Liver (tissue), 3 donors: ENCODE measurements around the gene KIF4B.

Source experiments
- ATF3 ChIP-seq: IDR thresholded peaks from 2 replicates; pipeline ENCODE4 v1.6.1; 2016; ENCODE audit warnings: antibody characterized with exemption
- CTCF ChIP-seq: fragments of 150-350 bp; IDR thresholded peaks from 2 replicates; pipeline ENCODE4 v1.5.1; 2017; ENCODE audit warnings: improper control_type of control experiment, low read depth, low read length; ENCODE audit not compliant: missing input control
- EGR1 ChIP-seq, 2 donors: IDR thresholded peaks; 2 replicates each; pipeline ENCODE4 v1.6.1; 2016 to 2018; ENCODE audit warnings: antibody characterized with exemption in 2 of 2, low read depth in 2 of 2
- JUND ChIP-seq, 2 donors: IDR thresholded peaks; 2 replicates each; pipeline ENCODE4 v1.6.1; 2016; ENCODE audit warnings: antibody characterized with exemption in 2 of 2
- MAX ChIP-seq: IDR thresholded peaks from 2 replicates; pipeline ENCODE4 v1.6.1; 2016; ENCODE audit warnings: antibody characterized with exemption
- NR2F2 ChIP-seq: IDR thresholded peaks from 2 replicates; pipeline ENCODE4 v1.6.1; 2016; ENCODE audit warnings: antibody characterized with exemption
- RAD21 ChIP-seq, 2 donors: IDR thresholded peaks; 2 replicates each; pipeline ENCODE4 v1.6.1; 2016; ENCODE audit warnings: antibody characterized with exemption in 2 of 2, mild to moderate bottlenecking in 2 of 2
- REST ChIP-seq: IDR thresholded peaks from 2 replicates; pipeline ENCODE4 v1.6.1; 2016; ENCODE audit warnings: antibody characterized with exemption, mild to moderate bottlenecking
- TAF1 ChIP-seq: conservative IDR thresholded peaks from 2 replicates; pipeline ENCODE4 v1.6.1; 2016; ENCODE audit warnings: antibody characterized with exemption, mild to moderate bottlenecking
- YY1 ChIP-seq: IDR thresholded peaks from 2 replicates; pipeline ENCODE4 v1.6.1; 2016; ENCODE audit warnings: antibody characterized with exemption, mild to moderate bottlenecking
- donor health status: healthy.
- donor health status: healthy.

GRCh38 chr5:155008669-155009068 is 4.9 kb upstream of the KIF4B start:
- TF ChIP-seq CTCF (no peak), YY1 (no peak), REST (no peak), MAX (no peak), EGR1 (IDR thresholded peaks at IDR 0.05; ENCODE audit: low read depth in 2 of 2) (no peak), ATF3 (no peak), RAD21 (IDR thresholded peaks at IDR 0.05) (no peak), TAF1 (no peak), JUND (IDR thresholded peaks at IDR 0.05) (no peak), NR2F2 (no peak)
